Thyroid gland (tissue), 4 donors: ENCODE measurements around the gene DUS1L. TPM values are rescaled to one million over a fixed set of nuclear protein-coding genes. Genes with fewer than 3 reads are reported as not detected.

ENCODE experiments used
- DNase-seq, 2 donors: peaks; one replicate each; pipeline ENCODE4 v3.0.0-alpha.2; 2019
- H3K27ac ChIP-seq, 3 donors: fragments of 200-600 bp; sonication (generic); 1 replicate in 2 of 3; 2 replicates in 1 of 3; pipeline ENCODE4 v1.5.1; 2016 to 2019; ENCODE audit warnings: mild to moderate bottlenecking in 1 of 3, moderate library complexity in 1 of 3
- H3K27me3 ChIP-seq: fragments of 200-600 bp; sonication (generic); one replicate; pipeline ENCODE4 v1.5.1; 2019
- H3K36me3 ChIP-seq, 2 donors: fragments of 200-600 bp; sonication (generic); one replicate each; pipeline ENCODE4 v1.5.1; 2016 to 2019
- H3K4me1 ChIP-seq, 2 donors: fragments of 200-600 bp; sonication (generic); one replicate each; pipeline ENCODE4 v1.5.1; 2017 to 2019
- H3K4me3 ChIP-seq, 3 donors: fragments of 200-600 bp; sonication (generic); replicated peaks in 1 of 3; 1 replicate in 2 of 3; 2 replicates in 1 of 3; pipeline ENCODE4 v1.5.1; 2016; ENCODE audit warnings: mild to moderate bottlenecking in 1 of 3
- H3K9me3 ChIP-seq: fragments of 200-600 bp; sonication (generic); one replicate; pipeline ENCODE4 v1.5.1; 2017
- CTCF ChIP-seq, 6 experiments: fragments of 200-600 bp in 3 of 6; fragments of 450-650 bp in 3 of 6; sonication (generic) in 3 of 6; IDR thresholded peaks; one replicate each; pipeline ENCODE4 v1.5.1; 2016 to 2019; ENCODE audit warnings: antibody characterized with exemption in 6 of 6, mild to moderate bottlenecking in 2 of 6, inconsistent platforms in 1 of 6, moderate library complexity in 1 of 6
- POLR2A ChIP-seq, 2 donors: fragments of 450-650 bp; IDR thresholded peaks; one replicate each; pipeline ENCODE4 v1.6.1; 2017; ENCODE audit warnings: antibody characterized with exemption in 2 of 2, mild to moderate bottlenecking in 2 of 2, moderate library complexity in 1 of 2
- WGBS, 2 donors: methylation state at CpG; one replicate each; pipeline ENCODE4 v1.1.5; 2017; 5-methylcytosine and 5-hydroxymethylcytosine counted together
- intact Hi-C: fragments of 100-400 bp; cut with DNase I; formaldehyde crosslinking; loops from one replicate; pipeline ENCODE4 v1.15.1; 2023
- total RNA-seq, 4 donors: library from RNA; depleted of rRNA; stranded (reverse); fragments of >200 nt; gene quantifications; one replicate each; pipeline ENCODE4 v1.2.3, GENCODE V29; 2016

Gene DUS1L
- total RNA-seq, 4 donors from 2014 or later: 58.7 to 90.5 (median 75.5) TPM

- intact Hi-C loops: no loop called here
- H3K9me3 ChIP-seq: no peaks in the 10 kb centered on the region
- WGBS, 2 donors: 94 to 97% methylated on average over 22 to 23 of the region's 31 CpGs
- no peaks in the 10 kb centered on the region for H3K27me3 ChIP-seq
- no peaks in the 10 kb centered on the region for H3K4me1 ChIP-seq
- no peak overlapping the region for H3K4me3 ChIP-seq
- H3K27ac ChIP-seq: no peak overlapping the region
- DNase-seq: no peak
- TF ChIP-seq POLR2A (IDR thresholded peaks at IDR 0.05) (no peak), CTCF (IDR thresholded peaks at IDR 0.05) (no peak)
- H3K36me3 ChIP-seq: peaks cover 71 to 98% of the 10 kb centered on the region in 2 donors
These were observed 18.9 kb upstream of the DUS1L start for GRCh38 chr17:82084373-82085030.

- TF ChIP-seq POLR2A (IDR thresholded peaks at IDR 0.05) (no peak), CTCF (IDR thresholded peaks at IDR 0.05) (no peak)
- no peaks in the 10 kb centered on the region for H3K4me1 ChIP-seq
- no peak overlapping the region for H3K4me3 ChIP-seq
- no peaks in the 10 kb centered on the region for H3K27me3 ChIP-seq
- no peaks in the 10 kb centered on the region for H3K9me3 ChIP-seq
- no peak overlapping the region for H3K27ac ChIP-seq
- no peak for DNase-seq
- WGBS, 2 donors: 82 to 92% methylated on average over 11 to 39 of the region's 55 CpGs
- intact Hi-C loops: no loop called here
- H3K36me3 ChIP-seq: peaks cover 68 to 95% of the 10 kb centered on the region in 2 donors
These were observed 18.1 kb upstream of the DUS1L start for GRCh38 chr17:82083533-82084359.

- DNase-seq: no peak
- no peak overlapping the region for H3K27ac ChIP-seq
- TF ChIP-seq POLR2A (IDR thresholded peaks at IDR 0.05) (no peak), CTCF (IDR thresholded peaks at IDR 0.05) (no peak)
- intact Hi-C loops: no loop called here
- no peaks in the 10 kb centered on the region for H3K27me3 ChIP-seq
- no peak overlapping the region for H3K4me3 ChIP-seq
- no peaks in the 10 kb centered on the region for H3K4me1 ChIP-seq
- peaks cover 61 to 88% of the 10 kb centered on the region in 2 donors for H3K36me3 ChIP-seq
- WGBS, 2 donors: 93 to 96% methylated on average over 16 to 17 of the region's 24 CpGs
- no peaks in the 10 kb centered on the region for H3K9me3 ChIP-seq
These were observed 17.4 kb upstream of the DUS1L start for GRCh38 chr17:82083009-82083408.

- no peak for DNase-seq
- Histone ChIP-seq H3K27me3 (no peaks in the 10 kb centered on the region), H3K9me3 (no peaks in the 10 kb centered on the region), H3K4me3 (no peak overlapping the region), H3K36me3 (peaks cover 55 to 82% of the 10 kb centered on the region in 2 donors), H3K4me1 (no peaks in the 10 kb centered on the region), H3K27ac (no peak overlapping the region)
- no peak for TF ChIP-seq POLR2A (IDR thresholded peaks at IDR 0.05)
- no peak for TF ChIP-seq CTCF (IDR thresholded peaks at IDR 0.05)
- 91% methylated on average over 12 of the region's 19 CpGs; no CpG with 5 or more reads in 1 of the 2 donors for WGBS, 2 donors
- intact Hi-C loops: no loop called here
These were observed 16.9 kb upstream of the DUS1L start for GRCh38 chr17:82082456-82082855.

GRCh38 chr17:82081966-82082365, 16.4 kb upstream of the DUS1L start:
- intact Hi-C loops: no loop called here
- TF ChIP-seq POLR2A (IDR thresholded peaks at IDR 0.05): no peak
- TF ChIP-seq CTCF (IDR thresholded peaks at IDR 0.05): no peak
- H3K4me1 ChIP-seq: no peaks in the 10 kb centered on the region
- H3K36me3 ChIP-seq: peaks cover 50 to 77% of the 10 kb centered on the region in 2 donors
- WGBS, 2 donors: 96 to 97% methylated on average over 14 to 16 of the region's 22 CpGs
- no peaks in the 10 kb centered on the region for H3K27me3 ChIP-seq
- H3K27ac ChIP-seq: no peak overlapping the region
- no peaks in the 10 kb centered on the region for H3K9me3 ChIP-seq
- no peak for DNase-seq
- no peak overlapping the region for H3K4me3 ChIP-seq
